Trophoblast cell (in vitro differentiated cells and primary cell): ENCODE measurements around the gene CACNA1C.

Experiments
- DNase-seq, 2 donors: peaks; one replicate each; pipeline ENCODE4 v3.0.0-alpha.2; 2016
- H2AFZ ChIP-seq: 2 replicates; pipeline ENCODE4 v1.6.1; 2013; ENCODE audit warnings: low read length, moderate library complexity, mild to moderate bottlenecking; ENCODE audit not compliant: insufficient read depth, poor library complexity
- H2AK5ac ChIP-seq: 2 replicates; pipeline ENCODE4 v1.6.1; 2013; ENCODE audit warnings: mild to moderate bottlenecking, low read length
- H2BK120ac ChIP-seq: 2 replicates; pipeline ENCODE4 v1.6.1; 2013; ENCODE audit warnings: low read length, mild to moderate bottlenecking, moderate library complexity; ENCODE audit not compliant: insufficient read depth, poor library complexity
- H2BK12ac ChIP-seq: 2 replicates; pipeline ENCODE4 v1.6.1; 2013; ENCODE audit warnings: mild to moderate bottlenecking, low read length, moderate library complexity
- H2BK5ac ChIP-seq: 2 replicates; pipeline ENCODE4 v1.6.1; 2013; ENCODE audit warnings: low read length, low read depth, moderate library complexity, mild to moderate bottlenecking; ENCODE audit not compliant: poor library complexity
- H3K14ac ChIP-seq: 2 replicates; pipeline ENCODE4 v1.6.1; 2013; ENCODE audit warnings: mild to moderate bottlenecking, low read length
- H3K18ac ChIP-seq: 2 replicates; pipeline ENCODE4 v1.6.1; 2013; ENCODE audit warnings: mild to moderate bottlenecking, low read length
- H3K23ac ChIP-seq: 2 replicates; pipeline ENCODE4 v1.6.1; 2013; ENCODE audit warnings: low read length
- H3K27ac ChIP-seq: 2 replicates; pipeline ENCODE4 v1.5.1; 2013; ENCODE audit warnings: low read depth, mild to moderate bottlenecking, inconsistent platforms, low read length, moderate library complexity
- H3K27me3 ChIP-seq: 2 replicates; pipeline ENCODE4 v1.6.1; 2013; ENCODE audit warnings: inconsistent platforms, mild to moderate bottlenecking, low read length, moderate library complexity; ENCODE audit not compliant: insufficient read depth
- H3K36me3 ChIP-seq, 2 experiments: 1 replicate in 1 of 2; 2 replicates in 1 of 2; pipeline ENCODE4 v1.6.1; 2013; ENCODE audit warnings: low read length in 2 of 2, mild to moderate bottlenecking in 2 of 2, moderate library complexity in 1 of 2; ENCODE audit not compliant: insufficient read depth in 2 of 2, control insufficient read depth in 1 of 2
- H3K4ac ChIP-seq: 2 replicates; pipeline ENCODE4 v1.6.1; 2013; ENCODE audit warnings: low read depth, mild to moderate bottlenecking, low read length, moderate library complexity
- H3K4me1 ChIP-seq, 2 experiments: 1 replicate in 1 of 2; 2 replicates in 1 of 2; pipeline ENCODE4 v1.6.1; 2013; ENCODE audit warnings: low read length in 2 of 2, mild to moderate bottlenecking in 2 of 2, moderate library complexity in 1 of 2; ENCODE audit not compliant: insufficient read depth in 2 of 2, control insufficient read depth in 1 of 2
- H3K4me2 ChIP-seq: 2 replicates; pipeline ENCODE4 v1.6.1; 2013; ENCODE audit warnings: inconsistent platforms, mild to moderate bottlenecking, low read length, moderate library complexity
- H3K4me3 ChIP-seq: 2 replicates; pipeline ENCODE4 v1.5.1; 2013; ENCODE audit warnings: mild to moderate bottlenecking, low read depth, low read length, inconsistent platforms
- H3K79me1 ChIP-seq: one replicate; pipeline ENCODE4 v1.6.1; 2013; ENCODE audit warnings: low read length
- H3K79me2 ChIP-seq: 2 replicates; pipeline ENCODE4 v1.6.1; 2013; ENCODE audit warnings: low read length, mild to moderate bottlenecking; ENCODE audit not compliant: control insufficient read depth, insufficient read depth, poor library complexity
- H3K9ac ChIP-seq: 2 replicates; pipeline ENCODE4 v1.6.1; 2013; ENCODE audit warnings: mild to moderate bottlenecking, low read length
- H3K9me3 ChIP-seq: 2 replicates; pipeline ENCODE4 v1.6.1; 2013; ENCODE audit warnings: low read depth, mild to moderate bottlenecking, control low read depth, inconsistent platforms, low read length; ENCODE audit not compliant: insufficient read depth
- H4K12ac ChIP-seq: 2 replicates; pipeline ENCODE4 v1.6.1; 2013; ENCODE audit warnings: low read depth, mild to moderate bottlenecking, low read length, moderate library complexity
- H4K8ac ChIP-seq: 2 replicates; pipeline ENCODE4 v1.6.1; 2013; ENCODE audit warnings: low read depth, mild to moderate bottlenecking, low read length, moderate library complexity
- H4K91ac ChIP-seq: one replicate; pipeline ENCODE4 v1.6.1; 2013; ENCODE audit warnings: low read depth, mild to moderate bottlenecking, low read length, moderate library complexity
- WGBS: extraction: QIAGEN DNeasy Blood & Tissue Kit; methylation state at CpG from one replicate; pipeline ENCODE4 v1.1.7; 2013; ENCODE audit warnings: missing lambda C conversion rate; ENCODE audit not compliant: insufficient read length, insufficient coverage; ENCODE audit errors: extremely low coverage; 5-methylcytosine and 5-hydroxymethylcytosine counted together

Gene CACNA1C

DNA sequence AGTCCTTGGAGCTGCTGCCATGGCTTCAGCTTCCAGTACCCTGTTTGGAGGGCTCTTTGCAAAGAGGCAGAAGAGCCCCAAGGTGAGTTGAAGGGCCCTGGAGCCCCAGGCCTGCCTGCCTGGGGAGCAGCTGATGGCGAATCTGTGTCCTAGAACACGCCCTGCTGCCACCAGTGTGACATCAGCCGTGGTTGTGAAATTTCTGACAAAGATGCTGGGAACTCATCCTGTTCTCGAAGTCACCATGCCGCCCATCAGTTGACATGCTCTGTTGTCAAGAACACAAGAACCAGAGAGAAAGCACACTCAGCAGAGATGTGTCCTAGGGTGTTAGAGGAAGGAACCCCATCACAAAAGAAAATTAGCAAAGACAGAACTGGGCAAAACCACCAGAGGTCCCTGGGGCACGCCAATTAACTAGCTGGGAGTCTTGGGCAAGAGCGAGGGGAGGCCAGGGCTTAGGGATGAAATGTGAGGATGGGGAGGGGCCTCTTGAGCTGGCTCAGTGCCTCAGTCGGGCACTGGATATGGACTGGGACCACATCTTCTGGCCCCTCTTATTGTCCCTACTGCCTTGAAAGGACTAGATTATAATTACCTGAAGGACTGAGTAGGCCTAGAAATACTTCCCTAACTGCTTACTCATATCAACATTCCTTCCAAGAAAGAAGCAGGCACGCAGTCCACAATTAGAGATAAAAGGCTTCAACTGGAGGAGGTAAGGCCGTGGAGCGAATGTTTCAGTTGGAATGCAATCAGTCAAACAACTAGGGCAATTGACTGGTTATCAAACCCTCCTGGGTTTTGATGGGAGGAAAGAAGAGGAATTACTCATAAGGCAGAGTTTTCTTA lies 163.1 kb downstream of the CACNA1C start:
- H2BK5ac ChIP-seq = no peak overlapping the region
- no peak overlapping the region for H2AK5ac ChIP-seq
- H3K4me2 ChIP-seq = no peak overlapping the region
- H3K4ac ChIP-seq = no peak overlapping the region
- H3K27ac ChIP-seq = no peak overlapping the region
- no peaks in the 10 kb centered on the region for H3K79me1 ChIP-seq
- H4K91ac ChIP-seq = no peak overlapping the region
- H3K4me3 ChIP-seq = no peak overlapping the region
- H3K23ac ChIP-seq = no peak overlapping the region
- no peaks in the 10 kb centered on the region for H3K36me3 ChIP-seq
- no peaks in the 10 kb centered on the region for H3K27me3 ChIP-seq
- no peak overlapping the region for H4K8ac ChIP-seq
- H2BK12ac ChIP-seq = no peak overlapping the region
- no peaks in the 10 kb centered on the region for H3K79me2 ChIP-seq
- H3K18ac ChIP-seq = no peak overlapping the region
- no peak overlapping the region for H4K12ac ChIP-seq
- no peak overlapping the region for H2BK120ac ChIP-seq
- H3K4me1 ChIP-seq = peaks cover 3 to 18% of the 10 kb centered on the region in 2 experiments
- H3K14ac ChIP-seq = no peak overlapping the region
- no peak overlapping the region for H3K9ac ChIP-seq
- DNase-seq = peak; percentile 62 to 86
- peaks cover 4% of the 10 kb centered on the region for H3K9me3 ChIP-seq
- no CpG with 5 or more reads among the region's 11 CpGs for WGBS
- H2AFZ ChIP-seq = no peak overlapping the region

DNA sequence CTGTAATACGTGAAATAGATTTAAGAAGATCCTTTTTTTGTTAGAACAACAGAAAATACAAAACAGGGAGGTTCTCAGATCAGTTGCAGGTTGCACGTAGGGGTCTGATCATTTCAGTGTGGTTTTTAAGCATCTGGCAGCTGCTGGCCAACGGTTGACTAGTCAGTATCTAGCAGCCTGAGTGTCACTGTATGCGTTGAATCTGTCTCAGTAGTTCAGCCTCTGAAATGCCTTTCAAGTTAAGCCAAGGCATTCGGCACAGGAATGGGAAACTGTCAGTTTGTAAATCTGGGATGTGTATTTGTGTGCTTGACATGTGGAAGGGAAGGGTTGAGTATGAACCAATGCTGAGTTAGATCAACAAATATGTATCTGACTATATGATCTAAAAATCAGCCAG lies 165.9 kb downstream of the CACNA1C start:
- H2BK5ac ChIP-seq = no peak overlapping the region
- H4K91ac ChIP-seq = no peak overlapping the region
- no peak overlapping the region for H2BK120ac ChIP-seq
- no peak overlapping the region for H3K18ac ChIP-seq
- H3K79me2 ChIP-seq = no peaks in the 10 kb centered on the region
- H3K9me3 ChIP-seq = peaks cover 3% of the 10 kb centered on the region
- H3K36me3 ChIP-seq = no peaks in the 10 kb centered on the region
- no peak overlapping the region for H4K12ac ChIP-seq
- H3K14ac ChIP-seq = no peak overlapping the region
- H2AK5ac ChIP-seq = no peak overlapping the region
- no peak overlapping the region for H3K4me3 ChIP-seq
- no peak overlapping the region for H2BK12ac ChIP-seq
- H3K4me2 ChIP-seq = no peak overlapping the region
- no peak overlapping the region for H3K27ac ChIP-seq
- no peak overlapping the region for H3K23ac ChIP-seq
- no peak overlapping the region for H3K4ac ChIP-seq
- H3K4me1 ChIP-seq = peaks cover 3 to 14% of the 10 kb centered on the region in 2 experiments
- H3K9ac ChIP-seq = no peak overlapping the region
- no peak overlapping the region for H2AFZ ChIP-seq
- H3K27me3 ChIP-seq = no peaks in the 10 kb centered on the region
- no peak for DNase-seq
- no CpG with 5 or more reads among the region's 5 CpGs for WGBS
- H3K79me1 ChIP-seq = no peaks in the 10 kb centered on the region
- H4K8ac ChIP-seq = no peak overlapping the region

DNA sequence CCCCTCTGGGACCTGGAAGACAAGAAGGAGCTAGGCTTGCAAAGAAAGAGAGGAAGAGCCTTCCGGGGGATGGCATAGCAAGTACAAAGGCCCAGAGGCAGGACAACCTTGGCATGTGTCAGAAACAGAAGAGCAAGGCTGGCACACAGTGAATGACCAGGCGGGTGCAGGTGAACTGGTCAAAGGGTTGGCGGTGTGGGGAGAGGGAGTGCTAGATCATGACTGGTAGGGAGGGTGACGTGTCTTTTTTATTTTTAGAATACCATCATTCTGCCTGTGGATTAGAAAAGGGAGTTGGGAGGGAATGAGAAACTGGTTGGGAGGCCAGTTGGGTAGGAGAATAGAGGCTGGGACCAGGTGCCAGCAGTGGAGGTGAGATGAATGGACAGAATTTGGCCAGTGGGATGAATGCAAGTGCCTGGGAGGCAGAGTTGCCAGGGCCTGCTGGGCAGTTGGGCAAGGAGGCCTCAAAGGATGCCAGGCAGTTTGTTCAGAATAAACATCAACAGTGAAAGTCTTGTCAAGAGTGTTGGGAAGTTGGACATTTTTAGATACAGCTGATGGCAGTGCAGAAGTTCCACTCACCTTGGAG lies 168.3 kb downstream of the CACNA1C start:
- no peak overlapping the region for H2BK12ac ChIP-seq
- peaks cover 1% of the 10 kb centered on the region for H3K9me3 ChIP-seq
- H3K79me1 ChIP-seq = no peaks in the 10 kb centered on the region
- H3K14ac ChIP-seq = no peak overlapping the region
- H3K4me3 ChIP-seq = no peak overlapping the region
- no peak overlapping the region for H3K9ac ChIP-seq
- H2AFZ ChIP-seq = no peak overlapping the region
- no peak overlapping the region for H4K8ac ChIP-seq
- H2AK5ac ChIP-seq = no peak overlapping the region
- H4K12ac ChIP-seq = no peak overlapping the region
- peaks cover under 1 to 2% of the 10 kb centered on the region in 2 experiments for H3K4me1 ChIP-seq
- H3K27ac ChIP-seq = no peak overlapping the region
- no peaks in the 10 kb centered on the region for H3K27me3 ChIP-seq
- no peak overlapping the region for H4K91ac ChIP-seq
- no peak overlapping the region for H3K4me2 ChIP-seq
- WGBS = no CpG with 5 or more reads among the region's 4 CpGs
- H3K18ac ChIP-seq = no peak overlapping the region
- no peak overlapping the region for H3K4ac ChIP-seq
- H3K36me3 ChIP-seq = no peaks in the 10 kb centered on the region
- no peak overlapping the region for H2BK120ac ChIP-seq
- no peak overlapping the region for H3K23ac ChIP-seq
- H3K79me2 ChIP-seq = no peaks in the 10 kb centered on the region
- DNase-seq = no peak
- no peak overlapping the region for H2BK5ac ChIP-seq

DNA sequence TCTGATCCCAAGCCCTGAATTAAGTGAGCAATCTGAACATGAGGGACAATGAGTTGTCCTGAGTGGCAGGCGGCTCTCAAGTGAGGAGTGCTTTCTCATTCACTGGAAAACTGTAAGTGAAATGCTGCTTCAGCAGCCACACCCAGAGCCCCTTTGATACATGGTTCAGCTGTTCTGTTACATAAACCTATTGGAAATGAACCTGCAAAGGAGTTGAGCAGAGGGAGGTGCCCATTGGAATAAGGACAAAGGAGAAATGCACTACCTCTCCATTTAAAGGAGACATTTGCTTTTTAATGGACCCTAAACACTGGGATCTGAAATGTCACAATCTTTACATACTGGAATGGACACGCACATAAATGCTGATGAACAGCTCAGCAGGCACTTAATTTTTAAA lies 169.9 kb downstream of the CACNA1C start:
- Histone ChIP-seq H3K23ac (no peak overlapping the region), H2BK5ac (no peak overlapping the region), H4K12ac (no peak overlapping the region), H3K36me3 (no peaks in the 10 kb centered on the region), H2BK120ac (no peak overlapping the region), H4K8ac (no peak overlapping the region), H4K91ac (no peak overlapping the region), H3K79me2 (no peaks in the 10 kb centered on the region), H3K14ac (no peak overlapping the region), H3K4ac (no peak overlapping the region), H3K9ac (no peak overlapping the region), H3K4me1 (no peaks in the 10 kb centered on the region), H3K79me1 (no peaks in the 10 kb centered on the region), H3K27me3 (no peaks in the 10 kb centered on the region), H3K4me2 (no peak overlapping the region), H3K27ac (no peak overlapping the region), H3K9me3 (peaks cover 1% of the 10 kb centered on the region), H2AK5ac (no peak overlapping the region), H2BK12ac (no peak overlapping the region), H2AFZ (no peak overlapping the region), H3K4me3 (no peak overlapping the region), H3K18ac (no peak overlapping the region)
- no peak for DNase-seq
- WGBS = no CpG with 5 or more reads among the region's 2 CpGs
